ENCODE measurements around the gene CLIC1. TPM values are rescaled to one million over a fixed set of nuclear protein-coding genes. Genes with fewer than 3 reads are reported as not detected.

Gene CLIC1
- total RNA-seq, 1 experiment from 2014 or later: 432 TPM

DNA sequence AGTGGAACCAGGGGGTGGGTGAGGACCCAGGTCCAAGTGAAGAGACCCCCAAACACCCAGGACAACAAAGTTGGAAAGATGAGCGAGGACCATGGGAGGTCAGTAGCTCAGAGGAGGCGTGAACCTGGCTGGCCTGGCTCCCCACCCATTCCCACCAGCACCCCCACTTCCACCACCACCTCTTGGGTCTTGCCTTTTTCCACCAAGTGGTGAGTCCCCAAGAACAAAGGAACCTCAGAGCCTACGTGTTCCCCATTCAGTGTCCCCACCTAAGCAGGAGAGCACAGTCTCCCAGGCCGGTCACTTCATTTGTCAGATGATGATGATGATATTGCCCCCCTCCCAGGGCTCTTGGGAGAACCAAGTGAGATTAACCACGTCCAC is 41.3 kb upstream of the CLIC1 start:
- no peaks in the 10 kb centered on the region for H3K9me3 ChIP-seq (ENCODE audit: control insufficient read depth in 1 of 2, insufficient read depth in 1 of 2, low read depth in 1 of 2, low read length in 2 of 2)
- H3K27ac ChIP-seq (ENCODE audit: low read depth, low read length): peak overlapping the region; percentile 79
- peaks cover 38 to 52% of the 10 kb centered on the region in 2 experiments for H3K4me1 ChIP-seq (ENCODE audit: control insufficient read depth in 1 of 2, insufficient read depth in 2 of 2, low read length in 2 of 2)
- ChIA-PET POLR2A (interaction anchor here (1.0 to 2.0 kb wide), 5 partner anchors 9 to 50 kb away, joined by 3 to 16 read pairs (median 4); partner anchors contain the start of genes HSPA1B, LSM2 and VARS1), CTCF (interaction anchor here (0.6 to 1.3 kb wide), 2 partner anchors 18 to 310 kb away, joined by 3 to 6 read pairs; partner anchors contain the start of gene VARS1), RAD21 (ENCODE audit: low non-redundant PET in 1 of 2, low total read pairs in 2 of 2, uncharacterized antibody in 2 of 2, unreplicated experiment in 2 of 2) (no interaction called here)
- DNase-seq (ENCODE audit: low read depth, low spot score) (no peak), ATAC-seq (no peak)
- BruUV-seq (replicated peaks): no TSS peak
- peak overlapping the region; percentile 79 for H3K4me2 ChIP-seq (ENCODE audit: low read length)
- H3K9ac ChIP-seq (ENCODE audit: low read length): peak overlapping the region; percentile 64; the same call in 1 of the 2 replicates
- H2AFZ ChIP-seq (ENCODE audit: low read depth, low read length, poor library complexity, severe bottlenecking): no peak overlapping the region
- no peaks in the 10 kb centered on the region for H3K27me3 ChIP-seq (ENCODE audit: insufficient read depth, low read length)
- H4K20me1 ChIP-seq (ENCODE audit: insufficient read depth): no peaks in the 10 kb centered on the region
- H3K79me2 ChIP-seq (ENCODE audit: insufficient read depth, low read length): no peaks in the 10 kb centered on the region
- no peak overlapping the region for H3K4me3 ChIP-seq (replicated peaks in 1 of 2; ENCODE audit: low read depth in 1 of 2, low read length in 2 of 2)
- intact Hi-C loops (cut with micrococcal nuclease): loop anchor here (1.0 kb wide), 1 partner anchor 86 kb away; no protein-coding TSS in a partner anchor
- H3K9me2 ChIP-seq (ENCODE audit: insufficient read depth): no peaks in the 10 kb centered on the region
- H3K36me3 ChIP-seq (ENCODE audit: control insufficient read depth in 1 of 2, insufficient read depth in 2 of 2, low read length in 2 of 2): peaks cover 9 to 33% of the 10 kb centered on the region in 2 experiments
- TF ChIP-seq JUND (IDR thresholded peaks at IDR 0.05) (no peak), TCF7L2 (IDR thresholded peaks at IDR 0.05; ENCODE audit: borderline replicate concordance, extremely low read depth, insufficient read depth, insufficient read length) (no peak), YY1 (IDR thresholded peaks at IDR 0.05; ENCODE audit: extremely low read depth, insufficient replicate concordance, low read depth, low read length) (no peak), EZH2 (IDR thresholded peaks at IDR 0.05) (no peak), ELF1 (IDR thresholded peaks at IDR 0.05; ENCODE audit: borderline replicate concordance, low read depth) (no peak), SRF (IDR thresholded peaks at IDR 0.05; ENCODE audit: low read depth) (no peak), EGR1 (IDR thresholded peaks at IDR 0.05; ENCODE audit: low read depth) (no peak), SP1 (IDR thresholded peaks at IDR 0.05; ENCODE audit: low read depth) (no peak), SIN3A (IDR thresholded peaks at IDR 0.05; ENCODE audit: low read depth) (no peak), POLR2A (IDR thresholded peaks at IDR 0.05; ENCODE audit: borderline replicate concordance, extremely low read depth, insufficient read depth, insufficient read length) (no peak), RAD21 (IDR thresholded peaks at IDR 0.05; ENCODE audit: low read depth) (no peak), EZH2phosphoT487 (IDR thresholded peaks at IDR 0.05; ENCODE audit: borderline replicate concordance) (no peak), FOSL1 (IDR thresholded peaks at IDR 0.05; ENCODE audit: low read depth) (no peak)
- TF ChIP-seq, protein P1, sequence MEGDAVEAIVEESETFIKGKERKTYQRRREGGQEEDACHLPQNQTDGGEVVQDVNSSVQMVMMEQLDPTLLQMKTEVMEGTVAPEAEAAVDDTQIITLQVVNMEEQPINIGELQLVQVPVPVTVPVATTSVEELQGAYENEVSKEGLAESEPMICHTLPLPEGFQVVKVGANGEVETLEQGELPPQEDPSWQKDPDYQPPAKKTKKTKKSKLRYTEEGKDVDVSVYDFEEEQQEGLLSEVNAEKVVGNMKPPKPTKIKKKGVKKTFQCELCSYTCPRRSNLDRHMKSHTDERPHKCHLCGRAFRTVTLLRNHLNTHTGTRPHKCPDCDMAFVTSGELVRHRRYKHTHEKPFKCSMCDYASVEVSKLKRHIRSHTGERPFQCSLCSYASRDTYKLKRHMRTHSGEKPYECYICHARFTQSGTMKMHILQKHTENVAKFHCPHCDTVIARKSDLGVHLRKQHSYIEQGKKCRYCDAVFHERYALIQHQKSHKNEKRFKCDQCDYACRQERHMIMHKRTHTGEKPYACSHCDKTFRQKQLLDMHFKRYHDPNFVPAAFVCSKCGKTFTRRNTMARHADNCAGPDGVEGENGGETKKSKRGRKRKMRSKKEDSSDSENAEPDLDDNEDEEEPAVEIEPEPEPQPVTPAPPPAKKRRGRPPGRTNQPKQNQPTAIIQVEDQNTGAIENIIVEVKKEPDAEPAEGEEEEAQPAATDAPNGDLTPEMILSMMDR (IDR thresholded peaks at IDR 0.05 in 2 of 3, conservative IDR thresholded peaks at IDR 0.05 in 1 of 3; ENCODE audit: borderline replicate concordance in 1 of 3, insufficient read depth in 1 of 3, low read depth in 2 of 3, low read length in 2 of 3): no peak
- TF ChIP-seq, protein P2, sequence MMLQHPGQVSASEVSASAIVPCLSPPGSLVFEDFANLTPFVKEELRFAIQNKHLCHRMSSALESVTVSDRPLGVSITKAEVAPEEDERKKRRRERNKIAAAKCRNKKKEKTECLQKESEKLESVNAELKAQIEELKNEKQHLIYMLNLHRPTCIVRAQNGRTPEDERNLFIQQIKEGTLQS (IDR thresholded peaks at IDR 0.05): no peak

Measured in HCT116 (cell line).